ENCODE data around the gene HDAC10.

The HDAC10 gene

DNA sequence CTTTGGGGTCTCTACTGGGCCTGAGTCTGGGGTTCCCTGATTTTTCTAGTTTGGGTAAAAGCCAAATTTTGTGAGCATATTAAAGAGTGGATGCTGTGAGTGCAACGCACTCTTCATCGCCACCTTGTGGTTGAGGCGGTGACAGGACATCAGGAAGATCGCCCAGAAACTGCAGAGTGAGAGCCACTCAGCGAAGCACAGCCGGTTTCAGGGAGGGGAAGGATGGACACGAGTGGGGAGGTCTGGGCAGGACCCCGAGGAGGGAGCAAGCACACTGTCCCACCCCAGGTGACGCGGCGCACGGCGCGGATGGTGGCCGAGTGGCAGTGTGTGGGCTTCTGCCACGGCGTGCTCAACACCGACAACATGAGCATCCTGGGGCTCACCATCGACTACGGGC is 41.2 kb downstream of the HDAC10 start:
- Histone ChIP-seq H3K27me3 (replicated peaks in 2 of 5; ENCODE audit: control insufficient read depth in 4 of 5, insufficient read depth in 5 of 5, low read length in 4 of 5) (no peaks in the 10 kb centered on the region), H3K9me3 (ENCODE audit: control extremely low read depth in 1 of 5, control insufficient read depth in 4 of 5, insufficient read depth in 2 of 5, low read depth in 1 of 5, low read length in 4 of 5) (no peaks in the 10 kb centered on the region), H3K4me3 (ENCODE audit: control insufficient read depth in 1 of 7, extremely low read depth in 1 of 7, insufficient read depth in 4 of 7, low read depth in 2 of 7, low read length in 6 of 7) (no peak overlapping the region), H3K36me3 (ENCODE audit: control insufficient read depth in 4 of 4, insufficient read depth in 4 of 4, low read length in 3 of 4) (peaks cover 6 to 82% (median 61%) of the 10 kb centered on the region in 4 experiments), H3K27ac (ENCODE audit: insufficient read depth in 1 of 2, low read depth in 1 of 2, low read length in 2 of 2, poor library complexity in 1 of 2, severe bottlenecking in 2 of 2) (no peak overlapping the region), H3K4me1 (ENCODE audit: control extremely low read depth in 1 of 4, control insufficient read depth in 4 of 4, insufficient read depth in 4 of 4, low read length in 3 of 4) (peaks cover 0 to 3% (median 0%) of the 10 kb centered on the region in 4 experiments)
- CTCF ChIA-PET = interaction anchor here (1.6 to 2.3 kb wide), 2 partner anchors 10 to 60 kb away, joined by 4 to 24 read pairs; no protein-coding TSS in a partner anchor
- WGBS (ENCODE audit: insufficient coverage) = 64% methylated on average over 19 of the region's 20 CpGs
- POLR2A ChIA-PET = interaction anchor here (1.3 kb wide), 1 partner anchor 19 kb away, joined by 3 read pairs; no protein-coding TSS in a partner anchor
- peak; percentile 62 to 86 (median 75) for DNase-seq

- H3K27ac ChIP-seq (ENCODE audit: insufficient read depth in 1 of 2, low read depth in 1 of 2, low read length in 2 of 2, poor library complexity in 1 of 2, severe bottlenecking in 2 of 2) = no peak overlapping the region
- no peaks in the 10 kb centered on the region for H3K9me3 ChIP-seq (ENCODE audit: control extremely low read depth in 1 of 5, control insufficient read depth in 4 of 5, insufficient read depth in 2 of 5, low read depth in 1 of 5, low read length in 4 of 5)
- no peak overlapping the region for H3K4me3 ChIP-seq (ENCODE audit: control insufficient read depth in 1 of 7, extremely low read depth in 1 of 7, insufficient read depth in 4 of 7, low read depth in 2 of 7, low read length in 6 of 7)
- no peaks in the 10 kb centered on the region for H3K27me3 ChIP-seq (replicated peaks in 2 of 5; ENCODE audit: control insufficient read depth in 4 of 5, insufficient read depth in 5 of 5, low read length in 4 of 5)
- ChIA-PET CTCF (interaction anchor here (1.2 to 2.3 kb wide), 4 partner anchors 13 to 67 kb away, joined by 3 to 24 read pairs (median 4); no protein-coding TSS in a partner anchor), POLR2A (interaction anchor here (0.6 to 2.3 kb wide), 2 partner anchors 18 to 101 kb away, joined by 3 to 10 read pairs; no protein-coding TSS in a partner anchor)
- WGBS (ENCODE audit: insufficient coverage) = 88% methylated on average over 31 of the region's 31 CpGs
- H3K36me3 ChIP-seq (ENCODE audit: control insufficient read depth in 4 of 4, insufficient read depth in 4 of 4, low read length in 3 of 4) = peaks cover 5 to 79% (median 59%) of the 10 kb centered on the region in 4 experiments
- DNase-seq = no peak
- peaks cover 0 to 10% (median 2%) of the 10 kb centered on the region in 4 experiments for H3K4me1 ChIP-seq (ENCODE audit: control extremely low read depth in 1 of 4, control insufficient read depth in 4 of 4, insufficient read depth in 4 of 4, low read length in 3 of 4)
These were observed 41.8 kb downstream of the HDAC10 start for GRCh38 chr22:50208939-50209892.

- no peak for DNase-seq
- POLR2A ChIA-PET = interaction anchor here (0.6 to 2.3 kb wide), 2 partner anchors 17 to 100 kb away, joined by 3 to 10 read pairs; no protein-coding TSS in a partner anchor
- H3K27ac ChIP-seq (ENCODE audit: insufficient read depth in 1 of 2, low read depth in 1 of 2, low read length in 2 of 2, poor library complexity in 1 of 2, severe bottlenecking in 2 of 2) = no peak overlapping the region
- CTCF ChIA-PET = interaction anchor here (0.6 to 2.3 kb wide), 8 partner anchors 13 to 66 kb away, joined by 3 to 24 read pairs (median 3); no protein-coding TSS in a partner anchor
- H3K4me3 ChIP-seq (ENCODE audit: control insufficient read depth in 1 of 7, extremely low read depth in 1 of 7, insufficient read depth in 4 of 7, low read depth in 2 of 7, low read length in 6 of 7) = no peak overlapping the region
- peaks cover 0 to 13% (median 2%) of the 10 kb centered on the region in 4 experiments for H3K4me1 ChIP-seq (ENCODE audit: control extremely low read depth in 1 of 4, control insufficient read depth in 4 of 4, insufficient read depth in 4 of 4, low read length in 3 of 4)
- H3K36me3 ChIP-seq (ENCODE audit: control insufficient read depth in 4 of 4, insufficient read depth in 4 of 4, low read length in 3 of 4) = peaks cover 5 to 81% (median 58%) of the 10 kb centered on the region in 4 experiments
- H3K27me3 ChIP-seq (replicated peaks in 2 of 5; ENCODE audit: control insufficient read depth in 4 of 5, insufficient read depth in 5 of 5, low read length in 4 of 5) = no peaks in the 10 kb centered on the region
- 91% methylated on average over 21 of the region's 22 CpGs for WGBS (ENCODE audit: insufficient coverage)
- H3K9me3 ChIP-seq (ENCODE audit: control extremely low read depth in 1 of 5, control insufficient read depth in 4 of 5, insufficient read depth in 2 of 5, low read depth in 1 of 5, low read length in 4 of 5) = no peaks in the 10 kb centered on the region
These were observed 42.6 kb downstream of the HDAC10 start for GRCh38 chr22:50208430-50208938.

- 77% methylated on average over 17 of the region's 23 CpGs for WGBS (ENCODE audit: insufficient coverage)
- H3K4me1 ChIP-seq (ENCODE audit: control extremely low read depth in 1 of 4, control insufficient read depth in 4 of 4, insufficient read depth in 4 of 4, low read length in 3 of 4) = peaks cover 0 to 13% (median 2%) of the 10 kb centered on the region in 4 experiments
- no peaks in the 10 kb centered on the region for H3K27me3 ChIP-seq (replicated peaks in 2 of 5; ENCODE audit: control insufficient read depth in 4 of 5, insufficient read depth in 5 of 5, low read length in 4 of 5)
- no peak overlapping the region for H3K4me3 ChIP-seq (ENCODE audit: control insufficient read depth in 1 of 7, extremely low read depth in 1 of 7, insufficient read depth in 4 of 7, low read depth in 2 of 7, low read length in 6 of 7)
- ChIA-PET CTCF (interaction anchor here (0.6 to 3.0 kb wide), 12 partner anchors 14 to 277 kb away, joined by 3 to 26 read pairs (median 4); no protein-coding TSS in a partner anchor), POLR2A (interaction anchor here (2.3 kb wide), 1 partner anchor 17 kb away, joined by 10 read pairs; no protein-coding TSS in a partner anchor)
- no peaks in the 10 kb centered on the region for H3K9me3 ChIP-seq (ENCODE audit: control extremely low read depth in 1 of 5, control insufficient read depth in 4 of 5, insufficient read depth in 2 of 5, low read depth in 1 of 5, low read length in 4 of 5)
- DNase-seq = no peak
- H3K36me3 ChIP-seq (ENCODE audit: control insufficient read depth in 4 of 4, insufficient read depth in 4 of 4, low read length in 3 of 4) = peaks cover 5 to 77% (median 53%) of the 10 kb centered on the region in 4 experiments
- no peak overlapping the region for H3K27ac ChIP-seq (ENCODE audit: insufficient read depth in 1 of 2, low read depth in 1 of 2, low read length in 2 of 2, poor library complexity in 1 of 2, severe bottlenecking in 2 of 2)
These were observed 43.5 kb downstream of the HDAC10 start for GRCh38 chr22:50207383-50208140.

DNA sequence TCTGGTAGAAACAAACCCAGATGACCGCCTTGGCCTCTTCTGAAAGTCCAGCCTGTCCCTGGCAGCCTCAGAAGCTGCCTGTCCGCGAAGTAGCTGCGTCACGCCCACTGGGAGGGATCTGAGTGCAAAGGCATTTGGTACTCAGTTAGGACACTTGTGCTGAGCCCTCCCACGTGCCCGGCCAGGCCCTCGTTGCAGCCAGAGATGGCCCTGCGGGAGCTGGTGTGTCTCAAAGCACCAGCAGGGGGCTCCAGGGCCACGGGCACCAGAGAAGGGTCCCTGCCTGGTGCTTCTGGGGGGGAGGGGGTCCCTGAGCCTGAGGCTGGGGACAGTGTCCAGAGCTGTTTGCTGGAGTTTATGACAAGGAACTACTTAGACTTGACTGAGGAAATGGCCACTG is 44.5 kb downstream of the HDAC10 start:
- 92% methylated on average over 8 of the region's 10 CpGs for WGBS (ENCODE audit: insufficient coverage)
- ChIA-PET POLR2A (interaction anchor here (1.2 kb wide), 1 partner anchor 22 kb away, joined by 4 read pairs; no protein-coding TSS in a partner anchor), CTCF (interaction anchor here (0.7 to 3.0 kb wide), 12 partner anchors 11 to 276 kb away, joined by 3 to 26 read pairs (median 3); no protein-coding TSS in a partner anchor)
- H3K36me3 ChIP-seq (ENCODE audit: control insufficient read depth in 4 of 4, insufficient read depth in 4 of 4, low read length in 3 of 4) = peaks cover 5 to 69% (median 45%) of the 10 kb centered on the region in 4 experiments
- peaks cover 0 to 22% (median 9%) of the 10 kb centered on the region in 4 experiments for H3K4me1 ChIP-seq (ENCODE audit: control extremely low read depth in 1 of 4, control insufficient read depth in 4 of 4, insufficient read depth in 4 of 4, low read length in 3 of 4)
- no peaks in the 10 kb centered on the region for H3K27me3 ChIP-seq (replicated peaks in 2 of 5; ENCODE audit: control insufficient read depth in 4 of 5, insufficient read depth in 5 of 5, low read length in 4 of 5)
- no peak overlapping the region for H3K4me3 ChIP-seq (ENCODE audit: control insufficient read depth in 1 of 7, extremely low read depth in 1 of 7, insufficient read depth in 4 of 7, low read depth in 2 of 7, low read length in 6 of 7)
- H3K9me3 ChIP-seq (ENCODE audit: control extremely low read depth in 1 of 5, control insufficient read depth in 4 of 5, insufficient read depth in 2 of 5, low read depth in 1 of 5, low read length in 4 of 5) = no peaks in the 10 kb centered on the region
- no peak overlapping the region for H3K27ac ChIP-seq (ENCODE audit: insufficient read depth in 1 of 2, low read depth in 1 of 2, low read length in 2 of 2, poor library complexity in 1 of 2, severe bottlenecking in 2 of 2)
- peak in 2 of 3 donors; percentile 26 to 29 for DNase-seq

- no peaks in the 10 kb centered on the region for H3K9me3 ChIP-seq (ENCODE audit: control extremely low read depth in 1 of 5, control insufficient read depth in 4 of 5, insufficient read depth in 2 of 5, low read depth in 1 of 5, low read length in 4 of 5)
- H3K4me1 ChIP-seq (ENCODE audit: control extremely low read depth in 1 of 4, control insufficient read depth in 4 of 4, insufficient read depth in 4 of 4, low read length in 3 of 4) = peaks cover 0 to 26% (median 12%) of the 10 kb centered on the region in 4 experiments
- peaks cover 3 to 64% (median 40%) of the 10 kb centered on the region in 4 experiments for H3K36me3 ChIP-seq (ENCODE audit: control insufficient read depth in 4 of 4, insufficient read depth in 4 of 4, low read length in 3 of 4)
- ChIA-PET POLR2A (interaction anchor here (1.2 kb wide), 1 partner anchor 21 kb away, joined by 4 read pairs; no protein-coding TSS in a partner anchor), CTCF (interaction anchor here (0.7 to 3.0 kb wide), 12 partner anchors 12 to 275 kb away, joined by 3 to 26 read pairs (median 3); no protein-coding TSS in a partner anchor)
- 96% methylated on average over 44 of the region's 45 CpGs for WGBS (ENCODE audit: insufficient coverage)
- no peak overlapping the region for H3K4me3 ChIP-seq (ENCODE audit: control insufficient read depth in 1 of 7, extremely low read depth in 1 of 7, insufficient read depth in 4 of 7, low read depth in 2 of 7, low read length in 6 of 7)
- DNase-seq = no peak
- H3K27ac ChIP-seq (ENCODE audit: insufficient read depth in 1 of 2, low read depth in 1 of 2, low read length in 2 of 2, poor library complexity in 1 of 2, severe bottlenecking in 2 of 2) = no peak overlapping the region
- no peaks in the 10 kb centered on the region for H3K27me3 ChIP-seq (replicated peaks in 2 of 5; ENCODE audit: control insufficient read depth in 4 of 5, insufficient read depth in 5 of 5, low read length in 4 of 5)
These were observed 45.1 kb downstream of the HDAC10 start for GRCh38 chr22:50205781-50206569.

Data from common myeloid progenitor, CD34-positive (primary cell).